K562 (cell line): ENCODE data around the gene CEP76. TPM values are rescaled to one million over a fixed set of nuclear protein-coding genes. Genes with fewer than 3 reads are reported as not detected.

ENCODE experiments used
- BMI1 ChIP-seq: fragments of 150-350 bp; IDR thresholded peaks from 2 replicates; pipeline ENCODE4 v1.6.1; 2014; ENCODE audit warnings: low read length
- DEAF1 ChIP-seq: fragments of 450-650 bp; formaldehyde crosslinking; IDR thresholded peaks from 2 replicates; pipeline ENCODE4 v1.4.0; 2020; ENCODE audit warnings: mild to moderate bottlenecking, moderate library complexity
- EP300 ChIP-seq: IDR thresholded peaks from 2 replicates; pipeline ENCODE4 v1.6.1; 2012; ENCODE audit warnings: low read length, improper control_type of control experiment
- FOXO4 ChIP-seq: fragments of 450-650 bp; formaldehyde crosslinking; IDR thresholded peaks from 2 replicates; pipeline ENCODE4 v1.4.0; 2020; ENCODE audit warnings: mild to moderate bottlenecking, moderate library complexity
- GTF3C2 ChIP-seq: IDR thresholded peaks from 3 replicates; pipeline ENCODE4 v1.6.1; 2011; ENCODE audit warnings: borderline replicate concordance, mild to moderate bottlenecking, moderate library complexity; ENCODE audit not compliant: insufficient read length; ENCODE audit errors: extremely low read depth
- MEF2D ChIP-seq: conservative IDR thresholded peaks from 2 replicates; pipeline ENCODE4 v1.6.1; 2016; ENCODE audit warnings: low read depth, missing genetic modification characterization, missing compliant biosample characterization
- NFE2 ChIP-seq: IDR thresholded peaks from 2 replicates; pipeline ENCODE4 v1.6.1; 2014; ENCODE audit warnings: antibody characterized with exemption, low read depth
- PHF20 ChIP-seq: fragments of 450-650 bp; IDR thresholded peaks from 2 replicates; pipeline ENCODE4 v1.6.1; 2018; ENCODE audit not compliant: partially characterized antibody
- RBM22 ChIP-seq: fragments of 200-400 bp; formaldehyde crosslinking; IDR thresholded peaks from 2 replicates; pipeline ENCODE4 v1.6.1; 2018; ENCODE audit warnings: low read length, low read depth; ENCODE audit not compliant: poor library complexity, severe bottlenecking
- RFX5 ChIP-seq: IDR thresholded peaks from 2 replicates; pipeline ENCODE4 v1.6.1; 2011; ENCODE audit warnings: low read depth, mild to moderate bottlenecking, improper control_type of control experiment, low read length
- SRSF1 ChIP-seq: fragments of 200-400 bp; formaldehyde crosslinking; IDR thresholded peaks from 2 replicates; pipeline ENCODE4 v1.6.1; 2017; ENCODE audit warnings: mild to moderate bottlenecking, low read depth, low read length, moderate library complexity
- ZBTB11 ChIP-seq, 3 experiments: fragments of 200-800 bp in 1 of 3; fragments of 250-450 bp in 1 of 3; fragments of 450-650 bp in 1 of 3; sonication (Bioruptor Pico) in 1 of 3; sonication (Bioruptor generic) in 1 of 3; formaldehyde crosslinking in 1 of 3; IDR thresholded peaks; 2 replicates each; pipeline versions ENCODE4 v1.6.1 to v1.8.0; 2016 to 2022; ENCODE audit warnings: mild to moderate bottlenecking in 2 of 3, missing genetic modification characterization in 2 of 3, missing compliant biosample characterization in 1 of 3, moderate library complexity in 1 of 3
- ZNF583 ChIP-seq: fragments of 250-450 bp; sonication (Bioruptor Pico); IDR thresholded peaks from 2 replicates; pipeline ENCODE4 v1.4.0; 2020
- ZNF639 ChIP-seq, 2 experiments: fragments of 200-800 bp in 1 of 2; sonication (Bioruptor generic) in 1 of 2; sonication (generic) in 1 of 2; formaldehyde crosslinking in 1 of 2; IDR thresholded peaks in 1 of 2; conservative IDR thresholded peaks in 1 of 2; 2 replicates each; pipeline versions ENCODE4 v1.5.0 to v1.6.1; 2016 to 2020; ENCODE audit warnings: missing compliant biosample characterization in 1 of 2, missing genetic modification characterization in 1 of 2, missing genetic modification reagents in 1 of 2
- ZNF75A ChIP-seq: fragments of 450-650 bp; formaldehyde crosslinking; IDR thresholded peaks from 2 replicates; pipeline ENCODE4 v1.4.0; 2020; ENCODE audit warnings: mild to moderate bottlenecking
- polyA plus RNA-seq, 8 experiments: library from polyadenylated mRNA; depleted of rRNA in 4 of 8; stranded (reverse) in 5 of 8; unstranded in 3 of 8; fragments of >200 nt; fragmentation: Nextera tagmentation in 2 of 8; fragmentation: Illumina TruSeq in 1 of 8; extraction: Ambion mirVana in 2 of 8; extraction: Trizol in 1 of 8; gene quantifications; 2 replicates each; pipeline versions ENCODE4 v1.2.1 to v1.2.3, GENCODE V29; 2011 to 2014; ENCODE audit warnings: inconsistent platforms in 1 of 8, missing spikeins in 1 of 8
- total RNA-seq, 7 experiments: library from RNA; depleted of rRNA in 6 of 7; stranded (reverse); fragments of >200 nt in 6 of 7; fragmentation: Illumina TruSeq in 2 of 7; extraction: Trizol in 2 of 7; gene quantifications; 2 replicates each; pipeline versions ENCODE4 v1.2.1 to v1.2.3, GENCODE V29; 2011 to 2021; ENCODE audit warnings: low replicate concordance in 1 of 7

CEP76 gene
- total and polyA plus RNA-seq, 9 of the 15 experiments (the other 6 are each of a cell fraction or from before 2014, with no cell fraction given): 5.3 to 27.3 (median 19.3) TPM

GRCh38 chr18:12702221-12703095 is at the start of gene CEP76, which contains the start of gene PSMG2 (continued):
- no peak for TF ChIP-seq ZBTB11 (CRISPR knock-in tag; IDR thresholded peaks at IDR 0.05)
- no peak for TF ChIP-seq MEF2D (tag)
- peak; percentile 95 for TF ChIP-seq PHF20
- TF ChIP-seq ZNF583 (CRISPR knock-in tag): no peak
- TF ChIP-seq RFX5: no peak
- TF ChIP-seq EP300: peak; percentile 31
- TF ChIP-seq BMI1: no peak
- peak; percentile 97 for TF ChIP-seq NFE2
- peak; percentile 61 for TF ChIP-seq RBM22
- no peak for TF ChIP-seq GTF3C2
- no peak for TF ChIP-seq DEAF1 (CRISPR knock-in tag)
- no peak for TF ChIP-seq FOXO4
- TF ChIP-seq ZNF75A: no peak
- TF ChIP-seq SRSF1: no peak
- TF ChIP-seq ZNF639 (CRISPR knock-in tag; conservative IDR thresholded peaks at IDR 0.05 in 1 of 2, IDR thresholded peaks at IDR 0.05 in 1 of 2): peak; percentile 19 to 69; a peak in 1 of 4 replicates
